GM12865 (cell line): ENCODE results near the gene FKBP3.
"Not testable (repeated sequence)": the region's sequence is repeated elsewhere in the genome, so short reads cannot be mapped to it uniquely, and the experiment has no call there.

Source experiments
- DNase-seq: peaks from one replicate; pipeline ENCODE4 v3.0.0; 2010; ENCODE audit warnings: low read depth
- H3K4me3 ChIP-seq: 2 replicates; pipeline ENCODE4 v1.5.1; 2011; ENCODE audit warnings: mild to moderate bottlenecking, low read depth, low read length, control low read depth
- CTCF ChIP-seq: IDR thresholded peaks from 2 replicates; pipeline ENCODE4 v1.5.1; 2011; ENCODE audit warnings: low read length, control low read depth, low read depth, inconsistent platforms; ENCODE audit not compliant: insufficient read depth; ENCODE audit errors: missing control alignments

FKBP3 gene

GRCh38 chr14:45082420-45082819 lies 51.9 kb downstream of the FKBP3 start:
- no peak for TF ChIP-seq CTCF
- DNase-seq, result no peak
- no peak overlapping the region for H3K4me3 ChIP-seq

GRCh38 chr14:45081096-45081495 lies 53.2 kb downstream of the FKBP3 start:
- H3K4me3 ChIP-seq, DNase-seq: not testable (repeated sequence)

DNA sequence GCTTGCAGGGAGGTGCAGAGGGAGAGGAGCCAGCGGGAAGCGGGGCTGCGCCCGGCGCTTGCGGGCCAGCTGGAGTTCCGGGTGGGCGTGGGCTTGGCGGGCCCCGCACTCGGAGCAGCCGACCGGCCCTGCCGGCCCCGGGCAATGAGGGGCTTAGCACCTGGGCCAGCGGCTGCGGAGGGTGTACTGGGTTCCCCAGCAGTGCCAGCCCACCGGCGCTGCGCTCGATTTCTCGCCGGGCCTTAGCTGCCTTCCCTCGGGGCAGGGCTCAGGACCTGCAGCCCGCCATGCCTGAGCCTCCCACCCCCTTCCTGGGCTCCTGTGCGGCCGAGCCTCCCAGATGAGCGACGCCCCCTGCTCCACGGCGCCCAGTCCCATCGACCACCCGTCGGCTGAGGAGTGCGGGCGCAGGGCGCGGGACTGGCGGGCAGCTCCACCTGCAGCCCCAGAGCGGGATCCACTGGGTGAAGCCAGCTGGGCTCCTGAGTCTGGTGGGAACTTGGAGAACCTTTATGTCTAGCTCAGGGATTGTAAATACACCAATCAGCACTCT lies 53.8 kb downstream of the FKBP3 start:
- not testable (repeated sequence) for DNase-seq, H3K4me3 ChIP-seq

- no peak for TF ChIP-seq CTCF
- no peak for DNase-seq
- no peak overlapping the region for H3K4me3 ChIP-seq
These were observed 56.0 kb downstream of the FKBP3 start for GRCh38 chr14:45078323-45078722.

GRCh38 chr14:45073231-45073879 lies 60.9 kb downstream of the FKBP3 start:
- no peak overlapping the region for H3K4me3 ChIP-seq
- no peak for TF ChIP-seq CTCF
- no peak for DNase-seq

DNA sequence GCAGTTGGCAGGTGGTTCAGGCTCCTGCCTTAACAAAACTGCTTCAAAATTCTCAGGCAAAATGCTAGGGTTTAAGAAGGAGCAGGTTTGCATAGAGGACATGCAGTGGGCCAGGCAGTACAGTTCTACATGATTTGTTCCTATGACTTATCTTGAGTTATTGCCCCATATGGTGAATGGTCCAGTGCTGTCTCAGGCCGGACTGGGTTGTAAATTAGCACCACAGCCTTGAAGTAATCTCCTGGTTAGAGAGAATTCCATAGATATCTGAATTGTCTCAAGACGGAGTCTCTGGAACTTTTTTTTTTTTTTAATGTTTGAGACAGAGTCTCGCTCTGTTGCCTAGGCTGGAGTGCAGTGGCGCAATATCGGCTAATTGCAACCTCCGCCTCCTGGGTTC lies 62.2 kb downstream of the FKBP3 start:
- no peak overlapping the region for H3K4me3 ChIP-seq
- DNase-seq, result no peak
- no peak for TF ChIP-seq CTCF

DNA sequence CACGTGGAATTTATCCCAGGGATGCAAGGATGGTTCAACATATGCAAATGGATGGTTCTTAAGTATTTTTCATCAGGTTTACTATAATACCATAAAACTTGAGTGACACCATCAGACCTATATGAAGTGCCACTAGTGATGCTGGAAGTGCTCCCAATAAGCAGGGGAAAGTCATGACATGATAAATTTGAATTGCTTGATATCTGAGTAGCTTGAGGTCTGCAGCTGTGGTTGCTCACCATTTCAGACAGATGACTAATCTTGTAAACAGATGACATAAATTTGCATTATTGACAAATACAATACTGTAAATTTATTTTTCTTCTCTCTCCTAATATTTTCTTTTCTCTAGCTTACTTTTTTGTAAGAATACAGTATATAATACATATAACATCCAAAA lies 64.1 kb downstream of the FKBP3 start:
- TF ChIP-seq CTCF, result no peak
- no peak overlapping the region for H3K4me3 ChIP-seq
- no peak for DNase-seq

DNA sequence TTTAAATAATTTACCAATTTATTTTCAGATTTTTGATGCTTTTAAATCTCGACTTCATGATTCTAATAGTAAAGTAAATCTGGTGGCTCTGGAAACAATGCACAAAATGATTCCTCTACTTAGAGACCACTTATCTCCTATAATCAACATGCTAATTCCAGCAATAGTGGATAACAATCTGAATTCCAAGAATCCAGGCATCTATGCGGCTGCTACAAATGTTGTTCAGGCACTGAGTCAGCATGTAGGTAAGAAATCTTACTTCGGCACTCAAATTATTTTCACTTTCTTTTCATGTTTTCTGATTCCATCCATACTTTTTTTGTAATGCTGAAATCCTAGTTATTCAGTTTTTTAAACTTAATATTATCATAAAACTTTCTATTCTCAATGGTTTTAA lies 65.9 kb downstream of the FKBP3 start:
- DNase-seq, result no peak
- TF ChIP-seq CTCF, result no peak
- no peak overlapping the region for H3K4me3 ChIP-seq
